HG03039 (cell line): ENCODE measurements around the gene NDUFAF7.
"Not testable (repeated sequence)": the region's sequence is repeated elsewhere in the genome, so short reads cannot be mapped to it uniquely, and the experiment has no call there.

ENCODE experiments used
- ATAC-seq: cut with Tn5 transposase; IDR thresholded peaks from one replicate; pipeline ENCODE4 v1.9.1; 2021; ENCODE audit warnings: mild to moderate bottlenecking, moderate library complexity; ENCODE audit not compliant: unreplicated experiment

The NDUFAF7 gene, protein sequence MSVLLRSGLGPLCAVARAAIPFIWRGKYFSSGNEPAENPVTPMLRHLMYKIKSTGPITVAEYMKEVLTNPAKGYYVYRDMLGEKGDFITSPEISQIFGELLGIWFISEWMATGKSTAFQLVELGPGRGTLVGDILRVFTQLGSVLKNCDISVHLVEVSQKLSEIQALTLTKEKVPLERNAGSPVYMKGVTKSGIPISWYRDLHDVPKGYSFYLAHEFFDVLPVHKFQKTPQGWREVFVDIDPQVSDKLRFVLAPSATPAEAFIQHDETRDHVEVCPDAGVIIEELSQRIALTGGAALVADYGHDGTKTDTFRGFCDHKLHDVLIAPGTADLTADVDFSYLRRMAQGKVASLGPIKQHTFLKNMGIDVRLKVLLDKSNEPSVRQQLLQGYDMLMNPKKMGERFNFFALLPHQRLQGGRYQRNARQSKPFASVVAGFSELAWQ

GRCh38 chr2:37231241-37232130, at the start of gene NDUFAF7, which contains the start of gene CEBPZ:
Gene NDUFAF7 (plus strand): TSS chr2:37231658. CDS start chr2:37231706, 48 bp downstream.
Gene CEBPZ (minus strand): TSS chr2:37231596. CDS start chr2:37231567, 29 bp downstream.
- ATAC-seq = peak; percentile 93

DNA sequence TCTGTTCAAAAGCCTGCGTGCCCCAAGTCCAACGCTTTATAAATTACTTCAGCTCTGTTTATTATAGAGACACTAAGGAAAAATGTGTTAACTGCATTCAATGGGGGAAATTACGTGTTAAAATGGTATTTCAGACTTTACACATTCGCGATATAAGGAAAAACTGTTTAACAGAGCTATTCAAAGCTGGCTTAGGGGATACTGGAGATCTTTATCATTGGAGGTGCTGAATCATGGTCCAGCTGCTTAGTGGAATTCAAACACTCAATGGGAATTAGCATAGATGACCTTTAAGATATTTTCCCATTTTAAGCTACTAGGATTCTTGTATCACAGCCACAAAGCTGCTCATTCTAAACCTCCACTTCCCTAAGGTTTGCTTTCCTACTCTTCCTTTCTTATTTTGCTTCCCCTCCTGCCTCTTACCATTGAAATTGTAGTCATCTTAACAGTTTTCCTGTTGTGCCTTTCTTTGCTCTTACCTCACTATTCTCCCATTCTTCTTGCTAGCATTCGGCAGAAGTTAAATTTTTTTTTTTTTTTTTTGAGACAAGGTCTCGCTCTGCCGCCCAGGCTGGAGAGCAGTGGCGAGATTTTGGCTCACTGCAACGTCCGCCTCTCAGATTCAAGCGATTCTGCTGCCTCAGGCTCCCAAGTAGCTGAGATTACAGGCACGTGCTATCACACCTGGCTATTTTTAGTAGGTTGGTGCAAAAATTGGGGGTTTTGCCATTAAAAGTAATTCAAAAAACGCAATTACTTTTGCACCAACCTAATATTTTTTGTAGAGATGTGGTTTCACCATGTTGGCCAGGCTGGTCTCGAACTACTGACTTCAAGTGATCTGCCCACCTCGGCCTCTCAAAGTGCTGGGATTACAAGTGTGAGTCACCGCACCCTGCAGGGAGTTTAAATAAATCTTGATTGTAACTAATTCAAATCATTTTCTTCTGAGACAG, 49.5 kb upstream of the NDUFAF7 start:
- ATAC-seq = no peak

DNA sequence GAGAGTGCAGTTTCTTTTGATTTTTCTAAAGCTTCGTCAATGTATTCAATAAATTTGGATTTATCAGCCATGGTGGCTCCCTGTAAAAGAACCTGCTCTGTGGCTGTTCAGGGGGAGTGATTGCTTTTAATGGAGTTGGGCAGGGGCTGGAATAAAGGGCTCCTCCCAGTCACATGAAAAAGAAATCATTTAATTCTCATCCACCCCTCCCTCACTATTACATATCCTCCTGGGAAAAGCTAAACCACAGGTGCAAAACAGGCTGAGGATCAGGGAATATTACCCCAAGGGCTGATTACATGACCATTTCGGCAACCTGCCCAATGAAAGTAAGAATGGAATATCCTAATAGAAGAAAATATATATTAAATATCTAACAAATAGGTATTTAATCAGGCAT, 42.9 kb upstream of the NDUFAF7 start, which contains the start of gene SULT6B1:
Gene SULT6B1, minus strand, starts transcription at position 101 of the 400 bp plus-strand sequence. Its CDS starts 30 bp downstream, at position 71.
- ATAC-seq = no peak

GRCh38 chr2:37189452-37190153, 41.9 kb upstream of the NDUFAF7 start:
- ATAC-seq = no peak

GRCh38 chr2:37190290-37190689, 41.2 kb upstream of the NDUFAF7 start:
- ATAC-seq = no peak

DNA sequence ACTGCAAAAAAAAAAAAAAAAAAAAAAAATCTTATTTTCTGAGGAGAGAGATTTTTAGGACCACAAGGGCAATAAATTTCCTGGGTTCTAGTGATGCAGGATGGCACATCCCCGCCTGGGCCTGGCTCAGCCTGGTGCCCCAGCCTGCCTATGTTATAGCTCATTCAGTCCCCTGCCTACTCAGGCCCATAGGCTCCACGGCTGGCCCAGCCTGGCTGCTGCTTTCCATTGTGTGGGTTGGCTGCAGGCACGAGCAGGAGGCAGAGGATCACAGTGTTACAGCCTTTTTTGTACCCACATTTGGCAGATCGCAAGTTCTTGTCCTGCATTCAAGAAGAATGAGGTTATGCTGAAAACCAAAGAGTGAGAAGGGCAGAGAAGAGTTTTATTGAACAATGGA, 40.2 kb upstream of the NDUFAF7 start:
- ATAC-seq = no peak

DNA sequence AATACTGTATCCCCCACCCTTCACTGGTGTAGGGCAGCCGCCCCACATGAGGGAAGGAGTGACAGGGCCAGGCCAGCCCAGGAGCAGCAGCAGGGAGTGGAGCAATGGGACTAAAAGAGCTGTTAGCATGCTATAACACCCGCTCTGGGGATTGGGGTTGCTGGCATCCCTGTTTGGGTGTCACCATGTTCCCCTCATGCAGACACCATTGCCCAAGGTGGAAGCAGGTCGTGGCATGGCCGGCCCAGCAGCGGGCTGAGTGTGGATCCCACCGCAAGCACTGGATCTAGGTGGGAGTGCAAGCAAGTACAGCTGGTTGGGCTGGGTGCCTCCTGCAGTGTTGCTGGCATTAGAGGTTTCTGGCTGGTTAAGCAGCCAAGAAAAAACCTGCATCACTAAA, 39.7 kb upstream of the NDUFAF7 start:
- no peak for ATAC-seq

- no peak for ATAC-seq
Observed at GRCh38 chr2:37192551-37192950, 38.9 kb upstream of the NDUFAF7 start.

- ATAC-seq = not testable (repeated sequence)
Observed at GRCh38 chr2:37195862-37196319, 35.6 kb upstream of the NDUFAF7 start.

- peak; percentile 73 for ATAC-seq
Observed at GRCh38 chr2:37196320-37197195, 34.9 kb upstream of the NDUFAF7 start, which contains the start of gene CEBPZOS. Gene CEBPZOS (plus strand): TSS chr2:37196496. CDS start chr2:37199705, 3,209 bp downstream.

DNA sequence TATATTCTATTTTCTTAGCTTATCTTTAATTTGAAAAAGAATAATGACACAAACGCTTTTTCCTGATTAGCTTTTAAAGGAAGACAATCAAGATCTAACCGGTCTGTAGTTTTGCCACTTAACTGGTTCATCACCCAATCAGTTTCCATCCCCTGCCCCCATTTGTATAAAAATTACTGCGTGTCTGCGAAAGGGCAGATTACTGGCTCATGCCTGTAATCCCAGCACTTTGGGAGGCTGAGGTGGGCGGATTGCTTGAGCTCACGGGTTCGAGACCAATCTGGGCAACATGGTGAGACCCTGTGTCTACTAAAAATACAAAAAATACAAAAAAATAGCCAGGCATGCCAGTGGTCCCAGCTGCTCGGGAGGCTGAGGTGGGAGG, 32.8 kb upstream of the NDUFAF7 start:
- no peak for ATAC-seq

DNA sequence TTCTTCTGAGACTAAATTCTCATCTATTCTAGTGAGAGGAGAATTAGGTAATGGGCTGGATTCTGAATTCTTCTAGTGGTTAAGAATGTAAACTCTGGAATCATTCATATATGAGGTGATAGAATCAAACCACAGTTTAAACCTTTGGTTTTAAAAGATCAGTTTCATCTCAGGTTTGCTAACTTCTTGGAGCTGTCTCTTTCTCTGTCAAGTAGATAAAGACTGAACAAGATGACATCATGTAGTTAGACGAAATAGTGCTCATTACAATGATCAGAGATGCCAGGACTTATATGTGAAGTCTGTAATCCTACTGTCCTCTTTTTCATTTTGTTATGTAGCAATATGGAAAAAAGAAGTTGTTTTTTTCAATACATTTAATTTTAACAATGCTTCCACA, 30.2 kb upstream of the NDUFAF7 start:
- no peak for ATAC-seq

- ATAC-seq = no peak
Observed at GRCh38 chr2:37201766-37202165, 29.7 kb upstream of the NDUFAF7 start.

DNA sequence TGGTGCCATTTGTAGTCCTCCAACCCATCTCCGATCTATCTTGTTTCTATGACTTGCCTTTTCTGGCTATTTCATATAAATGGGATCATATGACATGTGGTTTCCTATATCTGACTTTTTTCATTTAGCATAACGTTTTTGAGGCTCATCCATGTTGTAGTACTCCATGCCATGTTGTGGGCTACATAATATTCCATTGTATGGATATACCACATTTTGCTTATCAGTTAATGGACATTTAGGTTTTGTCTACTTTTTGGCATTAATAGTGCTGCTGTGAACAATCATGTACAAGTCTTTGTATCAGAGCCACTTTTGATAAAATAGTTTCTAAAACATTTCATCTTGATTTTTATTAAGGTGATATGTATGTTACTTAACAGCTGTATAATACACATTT, 27.8 kb upstream of the NDUFAF7 start:
- ATAC-seq = no peak

GRCh38 chr2:37205071-37205661, 26.3 kb upstream of the NDUFAF7 start:
- ATAC-seq = not testable (repeated sequence)

- ATAC-seq = no peak
Observed at GRCh38 chr2:37205689-37206341, 25.6 kb upstream of the NDUFAF7 start.

- not testable (repeated sequence) for ATAC-seq
Observed at GRCh38 chr2:37206760-37207159, 24.7 kb upstream of the NDUFAF7 start.

DNA sequence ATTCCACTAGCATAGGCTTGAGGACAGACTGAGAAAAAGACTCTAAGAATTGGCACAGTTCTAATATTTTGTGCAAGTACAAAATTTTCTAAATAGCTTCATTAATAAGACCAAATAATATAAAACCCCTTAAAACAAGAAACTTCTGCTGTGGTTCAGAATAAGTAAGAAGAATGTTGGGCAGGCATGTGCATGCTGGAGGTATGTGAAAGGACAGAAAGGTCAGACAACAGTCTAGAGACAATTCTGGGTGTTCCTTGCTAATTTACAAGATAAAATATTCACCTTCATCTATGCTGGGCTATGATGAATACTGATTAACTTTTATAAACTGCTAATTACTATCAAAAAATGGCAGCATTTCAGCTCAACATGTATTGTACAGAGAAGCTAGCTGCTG, 20.2 kb upstream of the NDUFAF7 start:
- ATAC-seq = no peak
